ENCODE results near the gene NDUFA7. TPM values are rescaled to one million over a fixed set of nuclear protein-coding genes. Genes with fewer than 3 reads are reported as not detected.

The NDUFA7 gene
- total and polyA plus RNA-seq, 2 of the 13 experiments (the other 11 are each of a cell fraction or from before 2014, with no cell fraction given): 64.5 to 71.5 TPM

DNA sequence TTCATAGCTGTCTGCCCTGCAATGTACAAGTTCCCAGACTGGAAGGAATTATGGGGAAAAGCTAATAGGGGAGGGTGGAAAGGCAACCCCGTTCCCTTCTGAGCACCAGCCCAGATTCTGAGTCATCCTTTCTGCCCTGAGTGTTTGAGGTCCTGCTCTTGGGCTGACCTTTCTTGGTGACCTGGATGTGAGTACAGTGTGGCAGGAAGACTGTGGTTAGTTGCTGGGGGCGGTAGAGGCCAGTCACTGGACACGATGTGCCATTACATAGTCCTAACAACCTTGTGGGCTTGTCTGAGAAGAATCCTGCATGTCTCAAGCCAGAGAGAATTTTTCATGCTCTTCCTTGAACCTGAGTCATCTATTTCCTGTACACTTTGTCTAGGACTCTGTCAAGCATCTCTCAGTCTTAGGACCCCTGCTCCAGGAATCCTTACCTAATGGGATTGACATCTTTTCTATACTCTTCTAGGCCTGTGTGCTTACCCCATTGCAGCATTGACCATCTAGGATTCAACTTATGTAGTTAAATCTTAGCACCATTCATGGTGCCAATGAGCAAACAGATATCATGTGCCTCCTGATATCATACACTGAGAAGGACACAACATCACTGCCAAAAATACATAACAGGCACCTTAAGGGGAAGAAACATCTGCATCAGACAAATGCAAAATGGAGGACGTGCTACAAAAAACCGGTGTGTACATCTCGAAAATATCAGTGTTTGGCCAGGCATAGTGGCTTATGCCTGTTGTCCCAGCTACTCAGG, 34.6 kb upstream of the NDUFA7 start (continued):
- no peak for TF ChIP-seq TBL1XR1 (IDR thresholded peaks at IDR 0.05; ENCODE audit: borderline replicate concordance, low read length, partially characterized antibody)
- TF ChIP-seq, protein P1, sequence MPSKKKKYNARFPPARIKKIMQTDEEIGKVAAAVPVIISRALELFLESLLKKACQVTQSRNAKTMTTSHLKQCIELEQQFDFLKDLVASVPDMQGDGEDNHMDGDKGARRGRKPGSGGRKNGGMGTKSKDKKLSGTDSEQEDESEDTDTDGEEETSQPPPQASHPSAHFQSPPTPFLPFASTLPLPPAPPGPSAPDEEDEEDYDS (CRISPR knock-in tag; IDR thresholded peaks at IDR 0.05): no peak; the same call in 1 of the 2 replicates
- TF ChIP-seq YEATS4 (CRISPR knock-in tag; IDR thresholded peaks at IDR 0.05; ENCODE audit: borderline replicate concordance): no peak
- TF ChIP-seq ZNF484 (CRISPR knock-in tag; IDR thresholded peaks at IDR 0.05; ENCODE audit: borderline replicate concordance, low read depth): no peak
- TF ChIP-seq ZZZ3 (CRISPR knock-in tag; IDR thresholded peaks at IDR 0.05; ENCODE audit: borderline replicate concordance): no peak
- TF ChIP-seq PHF21A (CRISPR knock-in tag; IDR thresholded peaks at IDR 0.05): peak; percentile 50; the same call in 1 of the 2 replicates
- TF ChIP-seq SRSF1 (optimal IDR thresholded peaks at IDR 0.05; ENCODE audit: low read depth, low read length): no peak
- no peak for TF ChIP-seq ZMYM4 (CRISPR knock-in tag; IDR thresholded peaks at IDR 0.05)
- TF ChIP-seq, protein P2, sequence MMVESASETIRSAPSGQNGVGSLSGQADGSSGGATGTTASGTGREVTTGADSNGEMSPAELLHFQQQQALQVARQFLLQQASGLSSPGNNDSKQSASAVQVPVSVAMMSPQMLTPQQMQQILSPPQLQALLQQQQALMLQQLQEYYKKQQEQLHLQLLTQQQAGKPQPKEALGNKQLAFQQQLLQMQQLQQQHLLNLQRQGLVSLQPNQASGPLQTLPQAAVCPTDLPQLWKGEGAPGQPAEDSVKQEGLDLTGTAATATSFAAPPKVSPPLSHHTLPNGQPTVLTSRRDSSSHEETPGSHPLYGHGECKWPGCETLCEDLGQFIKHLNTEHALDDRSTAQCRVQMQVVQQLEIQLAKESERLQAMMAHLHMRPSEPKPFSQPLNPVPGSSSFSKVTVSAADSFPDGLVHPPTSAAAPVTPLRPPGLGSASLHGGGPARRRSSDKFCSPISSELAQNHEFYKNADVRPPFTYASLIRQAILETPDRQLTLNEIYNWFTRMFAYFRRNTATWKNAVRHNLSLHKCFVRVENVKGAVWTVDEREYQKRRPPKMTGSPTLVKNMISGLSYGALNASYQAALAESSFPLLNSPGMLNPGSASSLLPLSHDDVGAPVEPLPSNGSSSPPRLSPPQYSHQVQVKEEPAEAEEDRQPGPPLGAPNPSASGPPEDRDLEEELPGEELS (CRISPR knock-in tag; IDR thresholded peaks at IDR 0.05): peak; percentile 34; the same call in 1 of the 2 replicates
- 0 out of 2 replicates have a peak, but pooled peaks have one; percentile 13 for TF ChIP-seq HNF4A (CRISPR knock-in tag; IDR thresholded peaks at IDR 0.05)
- TF ChIP-seq, protein P3, sequence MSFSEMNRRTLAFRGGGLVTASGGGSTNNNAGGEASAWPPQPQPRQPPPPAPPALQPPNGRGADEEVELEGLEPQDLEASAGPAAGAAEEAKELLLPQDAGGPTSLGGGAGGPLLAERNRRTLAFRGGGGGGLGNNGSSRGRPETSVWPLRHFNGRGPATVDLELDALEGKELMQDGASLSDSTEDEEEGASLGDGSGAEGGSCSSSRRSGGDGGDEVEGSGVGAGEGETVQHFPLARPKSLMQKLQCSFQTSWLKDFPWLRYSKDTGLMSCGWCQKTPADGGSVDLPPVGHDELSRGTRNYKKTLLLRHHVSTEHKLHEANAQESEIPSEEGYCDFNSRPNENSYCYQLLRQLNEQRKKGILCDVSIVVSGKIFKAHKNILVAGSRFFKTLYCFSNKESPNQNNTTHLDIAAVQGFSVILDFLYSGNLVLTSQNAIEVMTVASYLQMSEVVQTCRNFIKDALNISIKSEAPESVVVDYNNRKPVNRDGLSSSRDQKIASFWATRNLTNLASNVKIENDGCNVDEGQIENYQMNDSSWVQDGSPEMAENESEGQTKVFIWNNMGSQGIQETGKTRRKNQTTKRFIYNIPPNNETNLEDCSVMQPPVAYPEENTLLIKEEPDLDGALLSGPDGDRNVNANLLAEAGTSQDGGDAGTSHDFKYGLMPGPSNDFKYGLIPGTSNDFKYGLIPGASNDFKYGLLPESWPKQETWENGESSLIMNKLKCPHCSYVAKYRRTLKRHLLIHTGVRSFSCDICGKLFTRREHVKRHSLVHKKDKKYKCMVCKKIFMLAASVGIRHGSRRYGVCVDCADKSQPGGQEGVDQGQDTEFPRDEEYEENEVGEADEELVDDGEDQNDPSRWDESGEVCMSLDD (CRISPR knock-in tag; IDR thresholded peaks at IDR 0.05; ENCODE audit: borderline replicate concordance): no peak
- TF ChIP-seq, protein P4, sequence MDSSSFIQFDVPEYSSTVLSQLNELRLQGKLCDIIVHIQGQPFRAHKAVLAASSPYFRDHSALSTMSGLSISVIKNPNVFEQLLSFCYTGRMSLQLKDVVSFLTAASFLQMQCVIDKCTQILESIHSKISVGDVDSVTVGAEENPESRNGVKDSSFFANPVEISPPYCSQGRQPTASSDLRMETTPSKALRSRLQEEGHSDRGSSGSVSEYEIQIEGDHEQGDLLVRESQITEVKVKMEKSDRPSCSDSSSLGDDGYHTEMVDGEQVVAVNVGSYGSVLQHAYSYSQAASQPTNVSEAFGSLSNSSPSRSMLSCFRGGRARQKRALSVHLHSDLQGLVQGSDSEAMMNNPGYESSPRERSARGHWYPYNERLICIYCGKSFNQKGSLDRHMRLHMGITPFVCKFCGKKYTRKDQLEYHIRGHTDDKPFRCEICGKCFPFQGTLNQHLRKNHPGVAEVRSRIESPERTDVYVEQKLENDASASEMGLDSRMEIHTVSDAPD (CRISPR knock-in tag; IDR thresholded peaks at IDR 0.05): 0 out of 2 replicates have a peak, but pooled peaks have one; percentile 39
- TF ChIP-seq, protein P5, sequence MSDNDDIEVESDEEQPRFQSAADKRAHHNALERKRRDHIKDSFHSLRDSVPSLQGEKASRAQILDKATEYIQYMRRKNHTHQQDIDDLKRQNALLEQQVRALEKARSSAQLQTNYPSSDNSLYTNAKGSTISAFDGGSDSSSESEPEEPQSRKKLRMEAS (IDR thresholded peaks at IDR 0.05): 0 out of 2 replicates have a peak, but pooled peaks have one; percentile 25
- TF ChIP-seq, protein P6, sequence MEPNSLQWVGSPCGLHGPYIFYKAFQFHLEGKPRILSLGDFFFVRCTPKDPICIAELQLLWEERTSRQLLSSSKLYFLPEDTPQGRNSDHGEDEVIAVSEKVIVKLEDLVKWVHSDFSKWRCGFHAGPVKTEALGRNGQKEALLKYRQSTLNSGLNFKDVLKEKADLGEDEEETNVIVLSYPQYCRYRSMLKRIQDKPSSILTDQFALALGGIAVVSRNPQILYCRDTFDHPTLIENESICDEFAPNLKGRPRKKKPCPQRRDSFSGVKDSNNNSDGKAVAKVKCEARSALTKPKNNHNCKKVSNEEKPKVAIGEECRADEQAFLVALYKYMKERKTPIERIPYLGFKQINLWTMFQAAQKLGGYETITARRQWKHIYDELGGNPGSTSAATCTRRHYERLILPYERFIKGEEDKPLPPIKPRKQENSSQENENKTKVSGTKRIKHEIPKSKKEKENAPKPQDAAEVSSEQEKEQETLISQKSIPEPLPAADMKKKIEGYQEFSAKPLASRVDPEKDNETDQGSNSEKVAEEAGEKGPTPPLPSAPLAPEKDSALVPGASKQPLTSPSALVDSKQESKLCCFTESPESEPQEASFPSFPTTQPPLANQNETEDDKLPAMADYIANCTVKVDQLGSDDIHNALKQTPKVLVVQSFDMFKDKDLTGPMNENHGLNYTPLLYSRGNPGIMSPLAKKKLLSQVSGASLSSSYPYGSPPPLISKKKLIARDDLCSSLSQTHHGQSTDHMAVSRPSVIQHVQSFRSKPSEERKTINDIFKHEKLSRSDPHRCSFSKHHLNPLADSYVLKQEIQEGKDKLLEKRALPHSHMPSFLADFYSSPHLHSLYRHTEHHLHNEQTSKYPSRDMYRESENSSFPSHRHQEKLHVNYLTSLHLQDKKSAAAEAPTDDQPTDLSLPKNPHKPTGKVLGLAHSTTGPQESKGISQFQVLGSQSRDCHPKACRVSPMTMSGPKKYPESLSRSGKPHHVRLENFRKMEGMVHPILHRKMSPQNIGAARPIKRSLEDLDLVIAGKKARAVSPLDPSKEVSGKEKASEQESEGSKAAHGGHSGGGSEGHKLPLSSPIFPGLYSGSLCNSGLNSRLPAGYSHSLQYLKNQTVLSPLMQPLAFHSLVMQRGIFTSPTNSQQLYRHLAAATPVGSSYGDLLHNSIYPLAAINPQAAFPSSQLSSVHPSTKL (CRISPR knock-in tag; IDR thresholded peaks at IDR 0.05): peak; percentile 83
- TF ChIP-seq FOSL2 (CRISPR knock-in tag; IDR thresholded peaks at IDR 0.05): peak; percentile 97
- peak; percentile 97 for TF ChIP-seq RARA (CRISPR knock-in tag; IDR thresholded peaks at IDR 0.05)
- peak; percentile 68 for TF ChIP-seq FOXA3 (CRISPR knock-in tag; IDR thresholded peaks at IDR 0.05)
- no peak for TF ChIP-seq ZNF724P (CRISPR knock-in tag; IDR thresholded peaks at IDR 0.05; ENCODE audit: borderline replicate concordance)

All from HepG2 (cell line).